Stimulated activated CD4-positive, alpha-beta T cell treated with anti-CD3 and anti-CD28 coated beads, Interleukin-2, amount 100 ng/mL, for 4 hours (primary cell): Measurements from ENCODE around the gene AIG1.
"Not testable (repeated sequence)": the region's sequence is repeated elsewhere in the genome, so short reads cannot be mapped to it uniquely, and the experiment has no call there.

ENCODE experiments used
- DNase-seq: peaks from one replicate; pipeline ENCODE4 v3.0.0-alpha.2; 2020; ENCODE audit warnings: low read depth

Gene AIG1

DNA sequence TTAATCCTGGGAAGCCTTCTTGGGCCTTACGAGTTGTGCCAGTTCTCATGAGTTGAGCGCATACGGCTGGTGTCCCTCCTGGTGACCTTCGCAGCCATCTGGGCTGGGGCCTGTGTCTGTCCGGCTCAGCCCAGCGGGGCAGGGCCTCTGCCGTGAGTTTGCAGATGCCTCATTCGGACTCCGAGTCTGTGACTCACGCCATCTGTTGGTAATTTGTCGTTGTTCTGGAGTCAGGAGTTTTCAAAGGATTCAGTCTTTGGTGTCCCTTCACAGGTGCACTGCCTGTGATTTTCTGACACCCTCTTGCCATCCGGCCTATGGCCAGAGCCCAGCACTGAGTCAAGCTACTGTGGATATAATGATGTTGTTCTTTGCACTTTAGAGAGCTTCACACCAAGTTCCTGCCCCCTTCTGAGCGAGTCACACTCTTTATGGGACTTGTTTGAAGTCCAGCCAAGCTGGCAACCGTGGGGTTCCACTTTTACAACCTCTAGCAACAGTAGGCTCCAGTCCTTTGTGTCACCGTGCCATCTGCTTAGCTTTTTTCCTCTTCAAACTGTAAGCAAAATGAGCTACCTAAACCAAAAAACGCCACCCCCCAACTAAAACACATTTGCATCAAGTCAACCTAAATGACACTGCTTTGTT, 175.6 kb downstream of the AIG1 start:
- no peak for DNase-seq

DNA sequence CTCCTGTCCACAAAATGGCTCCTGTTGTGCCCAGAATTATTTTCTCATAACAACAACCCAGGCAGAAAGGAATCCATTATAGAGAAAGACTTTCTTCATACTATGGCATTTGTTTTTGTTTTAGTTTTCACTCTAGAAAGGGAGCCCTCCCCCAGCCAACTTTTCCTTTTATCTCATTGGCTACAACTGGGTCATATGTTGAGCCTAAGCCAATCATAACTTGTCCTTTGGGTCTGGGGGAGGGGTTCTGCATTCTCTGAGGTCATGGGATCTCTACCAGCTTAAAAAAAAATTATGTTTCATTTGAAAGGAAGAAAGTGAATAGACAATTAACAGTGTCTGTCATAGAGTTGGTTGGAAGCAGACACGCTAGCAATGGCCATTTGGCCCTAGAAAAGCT, 177.6 kb downstream of the AIG1 start:
- no peak for DNase-seq

DNA sequence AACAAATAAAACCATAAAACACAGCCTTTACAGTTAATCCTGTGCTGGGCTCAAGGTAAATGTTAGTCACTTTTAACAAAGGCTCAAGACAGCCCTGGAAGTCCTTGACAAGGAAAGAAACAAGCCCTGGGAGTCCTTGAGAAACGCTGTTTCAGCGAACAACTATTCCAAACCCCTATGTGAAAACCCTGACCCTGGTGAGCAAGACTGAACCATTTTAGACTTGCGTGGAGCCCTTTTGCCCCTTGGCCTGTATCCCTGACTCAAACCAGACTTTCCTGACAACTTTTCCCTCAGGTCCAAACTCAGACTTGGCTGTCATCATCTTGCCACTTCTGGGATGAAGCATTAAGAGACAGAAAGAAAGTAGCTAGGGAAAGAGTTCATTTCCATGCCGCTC, 180.4 kb downstream of the AIG1 start:
- DNase-seq = no peak

DNA sequence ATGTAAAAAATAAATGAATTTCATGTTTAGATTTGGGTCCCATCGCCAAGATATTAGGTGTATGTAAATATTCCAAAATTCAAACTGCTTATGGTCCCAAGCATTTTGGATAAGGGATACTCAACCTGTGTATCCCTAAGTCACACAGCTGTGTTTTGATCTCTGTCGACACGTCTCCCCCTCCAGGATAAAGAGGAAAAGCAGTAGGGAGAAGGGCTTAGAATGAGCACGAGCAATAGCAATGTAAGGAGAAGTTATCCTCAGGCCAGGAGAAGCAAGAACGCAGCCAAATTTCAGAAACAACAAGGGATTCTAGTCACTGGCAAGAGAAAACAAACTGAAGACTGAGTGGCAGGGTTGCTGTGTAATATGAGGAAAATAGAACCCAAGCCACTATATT, 181.2 kb downstream of the AIG1 start:
- DNase-seq = no peak

DNA sequence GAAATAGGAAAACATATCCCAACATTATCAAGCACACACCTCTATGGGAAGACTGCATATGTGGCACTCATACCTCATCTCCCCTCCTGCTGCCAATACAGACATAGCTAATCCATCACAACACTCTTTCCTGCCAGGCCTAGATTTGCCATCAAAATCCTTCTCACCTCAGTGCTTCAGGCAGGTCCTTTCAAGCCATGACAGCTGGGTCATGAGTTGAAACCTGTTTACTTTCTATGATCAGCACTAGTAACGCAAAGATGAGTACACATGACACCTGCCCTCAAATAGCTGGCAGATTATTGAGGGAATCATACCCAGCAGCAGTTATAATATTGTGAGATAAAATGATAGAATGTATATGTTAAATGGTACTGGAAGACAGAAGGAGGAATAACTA, 183.1 kb downstream of the AIG1 start:
- no peak for DNase-seq

DNA sequence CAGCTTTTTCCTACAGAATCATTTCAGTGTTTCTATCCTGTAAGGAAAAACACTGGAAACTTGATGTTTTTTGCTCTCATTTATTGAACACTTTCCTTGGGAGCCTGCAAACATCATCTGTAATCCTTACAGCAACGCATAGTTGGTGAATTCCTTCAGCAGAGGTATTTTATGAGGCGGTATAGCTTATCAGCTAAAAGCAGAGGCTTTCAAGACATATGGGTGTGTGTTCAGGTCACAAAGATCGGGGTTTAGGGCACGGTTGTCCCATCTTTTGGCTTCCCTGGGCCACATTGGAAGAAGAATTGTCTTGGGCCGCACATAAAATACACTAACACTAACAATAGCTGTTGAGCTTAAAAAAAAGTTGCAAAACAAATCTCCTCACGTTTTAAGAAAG, 185.0 kb downstream of the AIG1 start:
- no peak for DNase-seq

DNA sequence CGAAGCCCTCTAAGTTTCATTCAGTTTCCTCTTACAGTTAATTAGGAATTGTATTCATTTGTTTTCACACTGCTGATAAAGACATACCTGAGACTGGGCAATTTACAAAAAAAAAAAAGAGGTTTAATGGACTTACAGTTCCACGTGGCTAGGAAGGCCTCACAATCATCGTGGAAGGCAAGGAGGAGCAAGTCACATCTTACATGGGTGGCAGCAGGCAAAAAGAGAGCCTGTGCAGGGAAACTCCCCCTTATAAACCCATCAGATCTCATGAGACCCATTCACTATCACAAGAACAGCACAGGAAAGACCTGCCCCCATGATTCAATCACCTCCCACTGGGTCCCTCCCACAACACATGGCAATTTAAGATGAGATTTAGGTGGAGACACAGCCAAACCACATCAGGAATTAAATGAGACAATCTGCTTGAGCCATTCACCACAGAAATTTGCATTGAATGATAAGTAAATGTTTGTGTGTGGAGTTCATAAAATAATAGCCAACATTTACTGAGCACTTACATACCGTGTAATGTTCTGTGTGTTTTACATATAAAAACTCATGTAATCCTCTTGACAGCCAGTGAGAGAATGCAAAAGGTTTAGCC, 185.6 kb downstream of the AIG1 start:
- not testable (repeated sequence) for DNase-seq

DNA sequence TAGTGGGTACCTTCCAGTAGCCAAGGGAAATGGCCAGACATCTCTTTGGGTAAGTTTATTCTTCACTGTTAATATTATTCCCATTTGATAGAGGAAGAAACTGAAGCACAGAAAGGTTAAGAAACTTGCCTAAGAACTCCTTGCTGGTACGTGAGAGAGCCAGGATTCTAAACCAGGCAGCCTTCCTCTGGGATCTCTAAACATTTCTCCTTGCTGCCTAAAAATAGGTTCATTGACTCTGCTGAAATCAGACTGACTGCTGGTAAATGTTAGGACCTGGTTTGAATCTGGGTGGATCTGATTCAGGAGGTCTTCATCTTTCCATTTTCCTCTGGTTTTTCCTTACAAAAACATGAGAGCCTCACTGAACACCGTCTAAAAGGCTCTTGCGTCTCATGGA, 186.9 kb downstream of the AIG1 start:
- DNase-seq = no peak

DNA sequence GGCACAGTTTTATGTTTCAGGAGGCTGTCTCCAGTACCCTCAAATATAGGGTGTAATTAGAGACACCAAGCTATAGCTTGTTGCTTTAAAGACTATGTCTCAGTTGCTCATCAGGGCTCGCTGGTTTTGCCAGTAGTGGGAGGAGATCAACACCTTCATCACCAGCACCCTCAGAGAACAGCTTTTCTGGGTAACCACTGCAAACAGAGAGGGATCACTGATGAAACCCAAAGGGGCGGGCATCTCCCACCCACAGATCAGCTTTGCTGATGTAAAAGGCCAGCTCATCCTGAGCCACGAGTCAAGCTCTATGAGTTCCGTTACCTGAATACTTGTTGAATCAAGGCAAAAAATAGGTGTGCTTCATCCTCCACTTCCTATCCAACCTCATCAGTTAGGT, 187.7 kb downstream of the AIG1 start:
- peak; percentile 3 for DNase-seq

DNA sequence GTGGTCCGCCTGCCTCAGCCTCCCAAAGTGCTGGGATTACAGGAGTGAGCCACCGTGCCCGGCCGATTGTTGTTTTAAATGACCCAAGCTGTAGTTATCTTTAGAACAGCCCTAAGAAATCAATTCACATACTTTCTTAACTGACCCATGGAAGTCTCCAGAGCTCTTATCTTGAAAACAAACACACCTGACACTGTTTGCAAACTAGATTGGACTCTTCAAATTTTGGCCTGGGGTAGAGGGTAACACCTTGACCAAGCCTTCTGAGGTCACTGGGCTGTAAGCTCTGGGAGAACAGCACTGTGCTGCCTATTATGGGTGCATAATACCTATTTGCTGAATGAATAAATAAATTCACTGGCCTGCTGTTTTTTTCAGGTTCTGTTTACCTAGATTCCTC, 190.6 kb downstream of the AIG1 start:
- no peak for DNase-seq

DNA sequence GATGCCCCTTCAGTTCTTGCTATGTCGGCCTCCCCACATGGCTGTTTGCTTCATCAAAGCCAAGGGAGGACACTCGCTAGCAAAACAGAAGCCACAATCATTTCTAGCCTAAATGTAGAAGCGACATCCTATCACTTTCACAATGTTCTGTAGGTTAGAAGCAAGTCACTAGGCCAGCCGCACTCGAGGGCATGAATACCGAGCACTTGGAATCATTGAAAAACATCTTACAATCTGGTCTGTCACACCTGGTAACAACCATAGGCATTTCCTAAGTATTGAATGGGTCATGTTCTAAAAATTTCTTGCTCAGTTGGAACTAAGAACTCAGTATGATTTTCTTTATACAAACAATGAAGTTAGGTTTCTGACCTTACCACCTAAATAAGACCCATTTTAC, 192.3 kb downstream of the AIG1 start:
- DNase-seq = no peak

DNA sequence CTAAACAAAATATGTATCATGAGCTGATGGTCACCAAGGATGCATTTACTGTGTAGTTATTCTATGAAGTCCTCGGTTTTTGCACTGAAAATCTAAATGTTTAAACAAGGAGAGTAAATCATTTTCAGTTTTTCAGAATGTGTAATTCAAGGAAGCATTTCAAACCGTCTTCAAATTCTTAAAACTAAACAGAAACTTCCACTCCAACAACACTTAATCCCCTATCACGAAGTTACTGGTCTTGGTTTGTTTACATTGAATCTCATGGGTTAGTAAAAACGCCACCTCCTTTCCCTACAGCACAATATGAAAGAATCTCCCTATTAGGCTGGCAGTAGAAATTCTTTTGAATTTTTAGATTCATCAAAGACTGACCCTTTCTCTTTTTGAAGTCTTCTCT, 192.9 kb downstream of the AIG1 start:
- no peak for DNase-seq

DNA sequence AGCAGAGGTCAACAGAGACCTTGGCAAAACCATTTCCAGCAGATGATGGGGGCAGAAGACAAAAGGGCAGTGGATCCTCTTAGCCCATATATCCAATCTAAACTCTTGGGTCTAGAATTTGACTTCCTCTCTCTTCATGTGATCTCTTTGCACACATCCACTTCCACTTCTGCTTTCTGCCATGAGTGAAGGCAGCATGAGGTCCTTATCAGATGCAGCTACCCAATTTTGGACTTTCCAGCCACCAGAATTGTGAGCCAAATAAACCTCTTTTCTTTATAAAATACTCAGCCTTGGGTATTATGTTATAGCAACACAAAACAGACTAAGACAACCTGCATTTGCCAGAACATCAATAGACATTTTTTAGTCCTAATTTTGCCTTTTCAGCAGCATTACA, 198.3 kb downstream of the AIG1 start:
- DNase-seq = no peak

DNA sequence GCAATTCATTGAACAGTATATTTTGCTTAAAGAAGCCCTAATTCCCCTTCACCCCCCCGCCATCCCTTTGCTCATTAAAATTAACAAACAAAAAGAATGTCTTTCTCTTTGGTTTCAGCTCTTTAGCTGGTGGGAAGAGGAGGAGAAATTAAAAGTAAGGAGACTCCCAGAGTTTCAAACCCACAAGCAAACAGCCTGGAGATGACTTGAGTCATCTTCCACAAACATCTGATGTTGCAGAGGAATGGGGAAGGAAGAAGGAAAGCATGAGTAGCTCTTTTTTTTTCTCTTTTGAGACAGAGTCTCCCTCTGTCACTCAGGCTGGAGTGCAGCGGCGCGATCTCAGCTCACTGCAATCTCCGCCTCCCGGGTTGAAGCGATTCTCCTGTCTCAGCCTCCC, 200.2 kb downstream of the AIG1 start:
- no peak for DNase-seq

DNA sequence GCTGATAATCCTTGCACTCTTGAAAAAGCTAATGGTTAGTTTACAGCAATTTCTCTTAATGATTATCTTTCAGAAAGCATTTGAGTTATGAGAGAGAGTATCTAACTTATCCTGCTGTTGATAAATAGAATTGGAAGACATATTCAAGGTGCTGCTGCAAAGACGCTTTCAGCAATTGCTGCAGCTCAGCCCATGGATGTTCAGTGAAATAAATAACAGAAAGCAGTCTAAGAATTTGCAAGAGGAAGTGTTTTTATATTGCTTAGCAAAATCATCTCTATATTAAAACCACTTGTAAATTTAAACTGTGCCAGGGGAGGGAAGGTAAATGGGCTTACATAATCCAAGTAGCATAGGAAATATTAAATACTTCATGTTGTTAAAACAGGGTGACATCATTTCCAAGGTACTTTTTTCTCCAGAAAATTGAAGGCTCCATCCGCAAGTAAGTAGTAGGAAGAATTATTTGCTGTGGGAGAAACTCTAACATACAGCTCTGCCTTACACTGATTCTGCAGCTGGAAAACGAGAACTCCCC, 201.3 kb downstream of the AIG1 start:
- DNase-seq = no peak

DNA sequence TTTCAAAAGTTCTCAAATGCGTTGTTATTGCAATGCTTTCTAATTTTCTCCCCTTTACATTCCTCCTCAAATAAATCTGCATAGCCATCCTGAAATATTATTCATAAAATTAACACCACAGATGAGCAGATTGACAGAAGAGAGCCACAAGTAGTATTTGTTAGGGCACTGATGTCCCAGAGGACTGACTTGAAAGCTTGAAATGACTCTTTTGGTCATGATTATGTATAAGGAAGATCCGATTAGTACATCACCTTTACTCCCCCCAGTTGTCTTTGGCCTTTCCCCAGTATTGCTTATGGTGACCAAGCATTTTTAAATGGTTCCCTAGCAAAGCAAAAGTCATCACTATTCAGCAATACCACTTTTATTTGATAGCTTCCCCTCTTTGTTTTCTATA, 202.2 kb downstream of the AIG1 start:
- no peak for DNase-seq

DNA sequence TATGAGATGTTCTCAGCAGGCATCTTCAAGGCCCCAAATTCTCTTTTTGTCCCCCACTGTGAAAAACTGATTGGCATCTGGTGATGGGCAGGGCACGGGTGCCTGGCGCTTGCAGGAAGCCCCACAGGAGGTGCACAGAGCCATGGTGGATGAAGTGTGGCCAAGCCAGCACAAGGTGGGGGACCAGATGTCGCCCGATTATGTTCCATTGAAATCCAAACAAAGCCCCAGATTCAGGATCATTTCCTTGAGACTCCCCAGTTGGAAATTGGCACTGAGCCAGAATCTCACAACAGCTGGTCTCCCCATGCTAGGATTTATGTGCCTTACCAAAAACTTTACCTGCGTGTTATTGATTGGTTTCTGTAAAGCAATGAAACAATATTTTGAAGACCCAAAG, 203.7 kb downstream of the AIG1 start:
- no peak for DNase-seq

DNA sequence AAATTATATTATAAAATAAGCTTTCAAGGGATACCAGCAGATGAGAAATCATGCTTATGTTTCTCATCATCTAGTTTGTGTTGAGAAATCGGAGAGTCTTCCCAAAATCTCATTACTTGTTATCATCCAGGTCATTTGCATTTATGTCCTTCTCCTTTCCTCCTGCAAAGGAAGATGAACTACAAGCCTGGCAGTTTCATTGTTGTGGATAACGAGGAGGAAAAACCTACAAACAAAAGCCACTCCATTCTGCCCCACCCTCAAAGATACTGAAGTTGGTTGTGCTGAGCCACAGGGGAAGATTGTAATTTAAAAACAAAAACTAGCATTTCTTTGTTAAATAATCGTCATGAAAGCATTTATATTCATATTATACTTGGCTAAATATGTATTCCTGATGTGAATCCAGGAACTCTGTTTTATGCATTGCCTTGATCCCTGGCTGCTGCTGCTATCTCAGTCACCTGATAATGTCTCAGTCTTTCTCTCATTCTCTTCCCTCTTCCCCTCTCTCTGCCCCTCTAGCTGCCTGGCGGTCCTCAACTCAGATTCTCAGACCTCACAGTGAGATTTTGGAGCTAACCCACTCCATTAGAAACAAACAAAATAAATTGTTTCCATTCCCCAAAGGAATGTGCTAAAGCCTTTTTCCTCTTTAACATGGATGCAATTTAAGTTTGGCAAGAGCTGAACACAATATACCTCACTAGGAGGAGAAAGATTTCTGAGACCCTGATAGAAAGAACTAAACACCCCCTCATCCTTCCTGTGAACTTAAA, 204.5 kb downstream of the AIG1 start:
- DNase-seq = no peak

DNA sequence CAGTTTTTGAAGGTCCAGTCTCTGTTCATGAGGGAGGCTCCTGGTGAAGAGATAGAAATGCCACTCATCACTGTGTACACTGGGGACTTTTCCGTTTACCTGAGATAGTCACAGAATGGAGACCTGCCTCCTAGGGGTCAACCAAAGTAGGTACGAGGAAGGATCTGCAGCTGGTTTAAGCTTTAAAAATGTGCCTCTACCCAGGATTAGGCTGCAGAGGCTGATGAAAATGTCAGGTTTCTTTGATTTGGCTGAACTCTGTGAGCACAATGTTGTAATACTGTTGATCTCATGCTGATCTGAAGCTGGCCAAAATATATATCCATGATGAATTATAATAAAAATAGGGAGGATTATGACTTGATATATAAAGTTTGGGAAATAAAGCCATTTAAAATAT, 207.1 kb downstream of the AIG1 start:
- DNase-seq = no peak

DNA sequence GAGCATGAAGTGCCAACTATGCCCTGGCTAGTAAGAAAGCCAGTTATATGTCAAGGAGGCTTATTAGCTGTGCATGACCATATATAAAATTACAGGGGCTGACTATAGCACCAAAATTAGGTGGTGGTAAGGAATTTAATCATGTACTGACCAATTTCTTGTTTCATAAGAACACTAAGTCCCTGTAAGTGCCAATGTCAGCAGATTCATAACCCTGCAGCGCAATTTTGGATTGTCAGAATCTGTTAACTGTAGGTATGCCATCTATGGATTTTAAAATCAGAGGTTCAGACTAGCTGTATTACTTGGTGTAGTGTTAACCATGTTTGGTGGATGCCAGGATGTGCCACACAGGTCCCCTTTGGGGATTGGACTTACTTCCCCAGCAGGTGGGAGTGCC, 207.8 kb downstream of the AIG1 start:
- DNase-seq = no peak

DNA sequence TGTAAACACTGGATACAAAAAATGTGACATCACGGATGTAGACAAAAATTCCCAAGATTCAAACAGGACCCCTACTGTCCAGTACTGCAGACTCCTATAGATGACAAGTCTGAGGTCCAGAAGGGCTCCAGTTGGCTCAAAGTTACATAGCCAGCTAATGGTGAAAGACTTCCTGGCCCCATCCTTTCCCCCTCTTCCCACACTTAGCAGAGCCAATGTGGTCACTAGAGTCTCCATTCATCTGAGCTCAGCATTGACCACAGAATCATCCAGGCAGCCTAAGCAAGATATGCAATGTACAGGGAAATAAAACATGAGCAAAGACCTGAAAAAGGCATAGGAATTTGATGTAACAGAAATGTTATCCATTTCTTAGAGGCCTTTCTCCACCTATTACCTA, 209.3 kb downstream of the AIG1 start:
- no peak for DNase-seq

DNA sequence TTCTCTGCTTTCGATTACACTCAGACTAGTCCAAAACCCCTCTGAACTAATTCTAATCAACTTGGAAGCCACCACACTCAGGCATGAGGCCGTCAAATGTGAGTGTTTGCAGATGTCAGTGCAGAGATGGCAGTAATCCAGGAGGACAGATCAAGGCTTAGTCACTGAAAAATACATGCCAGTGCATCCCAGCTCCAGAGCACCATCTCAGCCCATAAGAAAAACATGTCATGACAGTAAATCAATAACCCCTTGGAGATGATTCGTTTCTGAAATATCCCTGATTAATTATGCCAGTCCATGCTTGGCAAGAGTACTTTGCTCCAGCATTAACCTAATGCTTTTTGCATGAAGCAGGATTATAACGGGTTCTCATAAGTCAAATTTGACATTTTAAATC, 210.3 kb downstream of the AIG1 start:
- DNase-seq = no peak

DNA sequence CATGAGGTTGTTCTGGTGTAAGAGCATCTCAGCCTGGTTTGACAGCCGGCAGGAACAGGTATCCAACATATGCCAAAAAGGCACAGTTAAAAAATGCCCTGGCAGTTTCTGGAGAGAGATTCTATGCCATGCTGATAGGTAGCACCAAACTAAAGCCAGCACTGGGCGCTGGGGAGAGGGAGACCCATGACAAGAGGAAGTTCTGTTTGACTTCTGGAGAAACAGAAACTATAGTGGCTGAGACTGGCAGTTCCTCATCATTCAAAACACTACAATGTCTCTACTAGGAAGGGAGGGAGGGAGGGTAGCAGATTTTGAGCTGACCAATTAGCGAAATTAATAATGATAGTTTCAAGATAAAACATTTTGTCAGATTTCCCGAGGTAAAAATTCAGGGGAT, 215.7 kb downstream of the AIG1 start:
- no peak for DNase-seq
